Left ventricle myocardium superior (tissue), 1 donor: Measurements from ENCODE around the gene SLC6A6. TPM values are rescaled to one million over a fixed set of nuclear protein-coding genes. Genes with fewer than 3 reads are reported as not detected.
A peak's percentile ranks its signal among the peaks of the same experiment; 100 is the strongest.

Experiments used
- ATAC-seq: fragments of 200-7000 bp; cut with Tn5 transposase; one replicate; pipeline ENCODE4 v1.9.1; 2020; ENCODE audit warnings: mild to moderate bottlenecking, moderate library complexity
- DNase-seq: peaks from one replicate; pipeline ENCODE4 v3.0.0-alpha.2; 2020
- intact Hi-C: fragments of 100-400 bp; cut with micrococcal nuclease; formaldehyde crosslinking; loops from one replicate; pipeline ENCODE4 v1.11.0; 2022
- total RNA-seq: library from RNA; stranded (reverse); fragmentation: NEBNext Ultra II Directional; extraction: Animal tissue kit (Norgen Biotek cat#: 25700); gene quantifications from one replicate; pipeline ENCODE4 v1.2.1, GENCODE V29; 2021
- donor health status: DM: no; HTN: yes; CAD: no; lungs with severe emphysema.

The SLC6A6 gene
- total RNA-seq, 1 donor from 2014 or later, result 14.1 TPM

- ATAC-seq (no peak), DNase-seq (no peak)
- intact Hi-C loops, result no loop called here
These were observed 56.2 kb downstream of the SLC6A6 start for GRCh38 chr3:14458434-14459275.

GRCh38 chr3:14459384-14459783 lies 57.0 kb downstream of the SLC6A6 start:
- DNase-seq, result no peak
- ATAC-seq, result no peak
- intact Hi-C loops, result no loop called here

- intact Hi-C loops, result no loop called here
- DNase-seq (no peak), ATAC-seq (no peak)
These were observed 57.4 kb downstream of the SLC6A6 start for GRCh38 chr3:14459787-14460186.

- intact Hi-C loops, result no loop called here
- peak; percentile 85 for DNase-seq
- ATAC-seq, result peak; percentile 90
These were observed 58.1 kb downstream of the SLC6A6 start for GRCh38 chr3:14460342-14461005.

- DNase-seq (no peak), ATAC-seq (no peak)
- intact Hi-C loops, result no loop called here
These were observed 58.8 kb downstream of the SLC6A6 start for GRCh38 chr3:14461006-14461747.

GRCh38 chr3:14461748-14462324 lies 59.4 kb downstream of the SLC6A6 start:
- peak; percentile 72 for DNase-seq
- peak; percentile 71 for ATAC-seq
- intact Hi-C loops, result no loop called here

GRCh38 chr3:14462738-14463137 lies 60.3 kb downstream of the SLC6A6 start:
- no peak for ATAC-seq
- no peak for DNase-seq
- intact Hi-C loops, result no loop called here

- intact Hi-C loops, result no loop called here
- peak; percentile 38 for DNase-seq
- ATAC-seq, result no peak
These were observed 61.1 kb downstream of the SLC6A6 start for GRCh38 chr3:14463330-14464140.

GRCh38 chr3:14464141-14464465 lies 61.7 kb downstream of the SLC6A6 start:
- intact Hi-C loops, result no loop called here
- DNase-seq (no peak), ATAC-seq (no peak)

GRCh38 chr3:14464521-14464920 lies 62.1 kb downstream of the SLC6A6 start:
- no peak for ATAC-seq
- intact Hi-C loops, result no loop called here
- DNase-seq, result peak; percentile 14

GRCh38 chr3:14465425-14465824 lies 63.0 kb downstream of the SLC6A6 start:
- intact Hi-C loops, result loop anchor here (5.0 kb wide), 2 partner anchors 203 to 263 kb away; no protein-coding TSS in a partner anchor
- ATAC-seq, result no peak
- no peak for DNase-seq

- no peak for ATAC-seq
- DNase-seq, result peak; percentile 20
- intact Hi-C loops, result loop anchor here (5.0 kb wide), 2 partner anchors 204 to 264 kb away; no protein-coding TSS in a partner anchor
These were observed 63.9 kb downstream of the SLC6A6 start for GRCh38 chr3:14466179-14466903.

GRCh38 chr3:14467814-14468620 lies 65.6 kb downstream of the SLC6A6 start:
- intact Hi-C loops, result loop anchor here (5.0 kb wide), 2 partner anchors 206 to 266 kb away; no protein-coding TSS in a partner anchor
- peak; percentile 69 for ATAC-seq
- DNase-seq, result peak; percentile 43

- DNase-seq (no peak), ATAC-seq (no peak)
- intact Hi-C loops, result loop anchor here (5.0 kb wide), 2 partner anchors 206 to 266 kb away; no protein-coding TSS in a partner anchor
These were observed 66.2 kb downstream of the SLC6A6 start for GRCh38 chr3:14468621-14468981.

GRCh38 chr3:14470461-14470860 lies 68.1 kb downstream of the SLC6A6 start:
- ATAC-seq, result no peak
- intact Hi-C loops, result no loop called here
- DNase-seq, result peak; percentile 7

GRCh38 chr3:14471016-14471415 lies 68.6 kb downstream of the SLC6A6 start:
- DNase-seq, result no peak
- ATAC-seq, result no peak
- intact Hi-C loops, result no loop called here

GRCh38 chr3:14471690-14472089 lies 69.3 kb downstream of the SLC6A6 start:
- ATAC-seq (peak; percentile 6), DNase-seq (no peak)
- intact Hi-C loops, result no loop called here
